K562 (cell line): Measurements from ENCODE around the gene ZNF219. TPM values are rescaled to one million over a fixed set of nuclear protein-coding genes. Genes with fewer than 3 reads are reported as not detected.

Experiments
- ATAC-seq: fragments of 200-7000 bp; cut with Tn5 transposase; 3 replicates; pipeline ENCODE4 v1.9.1; 2020; ENCODE audit warnings: moderate library complexity
- BruUV-seq: library from RNA; stranded (reverse); fragments of 400-500 nt; replicated peaks from 2 replicates; lab custom pipeline; 2021; lab: Mats Ljungman, UMichigan
- CTCF ChIA-PET: fragments of 300-600 bp; formaldehyde crosslinking; extraction: SDS; loops from one replicate; lab custom pipeline; 2021; ENCODE audit warnings: low intra/inter-chr PET ratio; lab: Yijun Ruan, JAX
- POLR2A ChIA-PET: fragments of 300-600, 350-650 bp; sonication (Branson Sonifier 250); formaldehyde crosslinking; extraction: SDS; loops from one replicate; lab custom pipeline; 2021; ENCODE audit warnings: antibody characterized with exemption, inconsistent platforms; lab: Yijun Ruan, JAX
- DNase-seq, 4 experiments: peaks; one replicate each; pipeline versions ENCODE4 v3.0.0 to v3.0.0-alpha.2; 2011 to 2018; ENCODE audit warnings: low spot score in 3 of 4, mixed read lengths in 3 of 4; ENCODE audit errors: extremely low read depth in 1 of 4
- FAIRE-seq: peaks from 2 replicates; lab custom pipeline; 2011; peaks lifted over from hg19 to GRCh38; lab: Jason Lieb, UNC
- H2AFZ ChIP-seq: 2 replicates; pipeline ENCODE4 v1.6.0; 2011; ENCODE audit warnings: low read depth, low read length, control low read depth, inconsistent platforms
- H3K27ac ChIP-seq: fragments of 200-600 bp; 3 replicates; pipeline ENCODE4 v1.8.0; 2011; ENCODE audit warnings: low read depth, mild to moderate bottlenecking, control low read depth, inconsistent platforms, low read length, moderate library complexity, mixed read lengths; ENCODE audit errors: extremely low read depth
- H3K27me3 ChIP-seq, 2 experiments: fragments of 300-600 bp in 1 of 2; 2 replicates in 1 of 2; 3 replicates in 1 of 2; pipeline versions ENCODE4 v1.6.0 to v1.8.0; 2011; ENCODE audit warnings: inconsistent platforms in 2 of 2, low read length in 2 of 2, mild to moderate bottlenecking in 1 of 2, mixed read lengths in 1 of 2, moderate library complexity in 1 of 2; ENCODE audit not compliant: control insufficient read depth in 2 of 2, insufficient read depth in 2 of 2
- H3K36me3 ChIP-seq: fragments of 300-600 bp; 3 replicates; pipeline ENCODE4 v1.8.0; 2011; ENCODE audit warnings: mild to moderate bottlenecking, low read length, inconsistent platforms; ENCODE audit not compliant: control insufficient read depth, insufficient read depth
- H3K4me1 ChIP-seq, 2 experiments: fragments of 200-600 bp in 1 of 2; replicated peaks in 1 of 2; 2 replicates in 1 of 2; 3 replicates in 1 of 2; pipeline versions ENCODE4 v1.5.1 to v1.8.0; 2011; ENCODE audit warnings: inconsistent platforms in 2 of 2, low read length in 2 of 2, mild to moderate bottlenecking in 1 of 2, mixed read lengths in 1 of 2, moderate library complexity in 1 of 2; ENCODE audit not compliant: control insufficient read depth in 2 of 2, insufficient read depth in 2 of 2
- H3K4me2 ChIP-seq: 2 replicates; pipeline ENCODE4 v1.6.1; 2011; ENCODE audit warnings: low read length, control low read depth, inconsistent platforms, mixed read lengths; ENCODE audit not compliant: insufficient read depth
- H3K4me3 ChIP-seq: fragments of 200-600 bp; sonication (generic), shearing (Covaris generic); 2 replicates; pipeline ENCODE4 v1.5.1; 2016; ENCODE audit warnings: control low read depth, inconsistent platforms
- H3K79me2 ChIP-seq: fragments of 200-600 bp; 3 replicates; pipeline ENCODE4 v1.8.0; 2011; ENCODE audit warnings: low read length, inconsistent platforms; ENCODE audit not compliant: control insufficient read depth, insufficient read depth
- H3K9ac ChIP-seq, 2 experiments: 2 replicates each; pipeline versions ENCODE4 v1.6.0 to v1.6.1; 2011; ENCODE audit warnings: low read depth in 2 of 2, low read length in 2 of 2, control low read depth in 1 of 2, inconsistent platforms in 1 of 2, mild to moderate bottlenecking in 1 of 2, mixed read lengths in 1 of 2; ENCODE audit not compliant: insufficient read depth in 1 of 2
- H3K9me1 ChIP-seq: one replicate; pipeline ENCODE4 v1.6.0; 2011; ENCODE audit warnings: inconsistent platforms, mild to moderate bottlenecking, low read length, moderate library complexity; ENCODE audit not compliant: control insufficient read depth, insufficient read depth
- H3K9me3 ChIP-seq: replicated peaks from 2 replicates; pipeline ENCODE4 v1.5.1; 2011; ENCODE audit warnings: low read depth, low read length, inconsistent platforms; ENCODE audit not compliant: control insufficient read depth, insufficient read depth
- H4K20me1 ChIP-seq: replicated peaks from 2 replicates; pipeline ENCODE4 v1.6.1; 2011; ENCODE audit warnings: low read length, inconsistent platforms, mixed read lengths; ENCODE audit not compliant: control insufficient read depth, insufficient read depth
- CUX1 ChIP-seq: fragments of 200-800 bp; sonication (Bioruptor generic); IDR thresholded peaks from 2 replicates; pipeline ENCODE4 v1.6.1; 2016; ENCODE audit warnings: missing genetic modification characterization, missing compliant biosample characterization
- E2F5 ChIP-seq: sonication (generic); formaldehyde crosslinking; IDR thresholded peaks from 2 replicates; pipeline ENCODE4 v1.8.0; 2022; ENCODE audit warnings: mild to moderate bottlenecking, missing genetic modification reagents
- GTF2B ChIP-seq: IDR thresholded peaks from 2 replicates; pipeline ENCODE4 v1.6.1; 2011; ENCODE audit not compliant: insufficient read length; ENCODE audit errors: extremely low read depth
- HMBOX1 ChIP-seq: sonication (generic); IDR thresholded peaks from 2 replicates; pipeline ENCODE4 v1.6.1; 2016
- NEUROD1 ChIP-seq: fragments of 150-350 bp; IDR thresholded peaks from 2 replicates; pipeline ENCODE4 v1.6.1; 2014; ENCODE audit warnings: borderline replicate concordance, low read length, low read depth; ENCODE audit not compliant: partially characterized antibody
- NR0B1 ChIP-seq: fragments of 450-650 bp; IDR thresholded peaks from one replicate; pipeline ENCODE4 v1.6.1; 2018; ENCODE audit warnings: mild to moderate bottlenecking, moderate library complexity; ENCODE audit not compliant: partially characterized antibody
- ZNF121 ChIP-seq: sonication (generic); formaldehyde crosslinking; conservative IDR thresholded peaks from 2 replicates; pipeline ENCODE4 v1.8.0; 2022; ENCODE audit warnings: missing genetic modification reagents
- ZNF174 ChIP-seq: fragments of 250-450 bp; sonication (Bioruptor Pico); IDR thresholded peaks from 2 replicates; pipeline ENCODE4 v1.4.0; 2020; ENCODE audit warnings: mild to moderate bottlenecking
- ZNF639 ChIP-seq, 2 experiments: fragments of 200-800 bp in 1 of 2; sonication (Bioruptor generic) in 1 of 2; sonication (generic) in 1 of 2; formaldehyde crosslinking in 1 of 2; IDR thresholded peaks in 1 of 2; conservative IDR thresholded peaks in 1 of 2; 2 replicates each; pipeline versions ENCODE4 v1.5.0 to v1.6.1; 2016 to 2020; ENCODE audit warnings: missing compliant biosample characterization in 1 of 2, missing genetic modification characterization in 1 of 2, missing genetic modification reagents in 1 of 2
- WGBS: fragments of 100-300 bp; shearing (Covaris generic); methylation state at CpG from one replicate; pipeline ENCODE4 v1.1.6; 2016; ENCODE audit warnings: low coverage, mixed read lengths; ENCODE audit not compliant: insufficient coverage; ENCODE audit errors: missing lambda C conversion rate; 5-methylcytosine and 5-hydroxymethylcytosine counted together
- in situ Hi-C: fragments of 300-500 bp; cut with MboI; formaldehyde crosslinking; loops from 4 replicates; pipeline ENCODE4 v1.15.0; 2018; ENCODE audit warnings: inconsistent platforms, mixed read lengths
- intact Hi-C: fragments of 100-400 bp; cut with micrococcal nuclease; formaldehyde crosslinking; loops from 2 replicates; pipeline ENCODE4 v1.14.2; 2022
- polyA plus RNA-seq, 8 experiments: library from polyadenylated mRNA; depleted of rRNA in 4 of 8; stranded (reverse) in 5 of 8; unstranded in 3 of 8; fragments of >200 nt; fragmentation: Nextera tagmentation in 2 of 8; fragmentation: Illumina TruSeq in 1 of 8; extraction: Ambion mirVana in 2 of 8; extraction: Trizol in 1 of 8; gene quantifications; 2 replicates each; pipeline versions ENCODE4 v1.2.1 to v1.2.3, GENCODE V29; 2011 to 2014; ENCODE audit warnings: inconsistent platforms in 1 of 8, missing spikeins in 1 of 8
- total RNA-seq, 7 experiments: library from RNA; depleted of rRNA in 6 of 7; stranded (reverse); fragments of >200 nt in 6 of 7; fragmentation: Illumina TruSeq in 2 of 7; extraction: Trizol in 2 of 7; gene quantifications; 2 replicates each; pipeline versions ENCODE4 v1.2.1 to v1.2.3, GENCODE V29; 2011 to 2021; ENCODE audit warnings: low replicate concordance in 1 of 7

The ZNF219 gene
- total and polyA plus RNA-seq, 9 of the 15 experiments (the other 6 are each of a cell fraction or from before 2014, with no cell fraction given) = 0.29 to 10.6 (median 2.8) TPM

- Histone ChIP-seq H4K20me1 (no peaks in the 10 kb centered on the region), H3K27me3 (no peaks in the 10 kb centered on the region), H3K9me3 (no peaks in the 10 kb centered on the region), H3K9me1 (no peaks in the 10 kb centered on the region), H3K4me1 (no peaks in the 10 kb centered on the region; a peak in 1 of 5 replicates), H3K9ac (no peak overlapping the region), H2AFZ (no peak overlapping the region; the same call in 1 of the 2 replicates), H3K4me3 (no peak overlapping the region), H3K27ac (no peak overlapping the region), H3K79me2 (no peaks in the 10 kb centered on the region), H3K36me3 (no peaks in the 10 kb centered on the region), H3K4me2 (no peak overlapping the region)
- no peak for DNase-seq
- in situ Hi-C loops (no loop called here), intact Hi-C loops (no loop called here)
- POLR2A ChIA-PET = interaction anchor here (1.3 kb wide), 1 partner anchor 23 kb away, joined by 4 read pairs; no protein-coding TSS in a partner anchor
- no TSS peak for BruUV-seq
- no peak for ATAC-seq
- FAIRE-seq = no peak
- WGBS = 18% methylated on average over 1 of the region's 1 CpG
- CTCF ChIA-PET = no interaction called here
- no peak for TF ChIP-seq ZNF121 (CRISPR knock-in tag)
- TF ChIP-seq CUX1 (CRISPR knock-in tag) = no peak
- no peak for TF ChIP-seq NR0B1
- no peak for TF ChIP-seq ZNF174 (CRISPR knock-in tag)
- no peak for TF ChIP-seq HMBOX1
- no peak for TF ChIP-seq E2F5 (CRISPR knock-in tag)
- TF ChIP-seq NEUROD1 = no peak
- no peak for TF ChIP-seq GTF2B
- TF ChIP-seq ZNF639 (CRISPR knock-in tag; conservative IDR thresholded peaks at IDR 0.05 in 1 of 2, IDR thresholded peaks at IDR 0.05 in 1 of 2) = no peak
These were observed 25.0 kb upstream of the ZNF219 start for GRCh38 chr14:21123429-21123828.
